ENCODE data around the gene PHB1. TPM values are rescaled to one million over a fixed set of nuclear protein-coding genes. Genes with fewer than 3 reads are reported as not detected.
A peak's percentile ranks its signal among the peaks of the same experiment; 100 is the strongest.
"Not testable (repeated sequence)": the region's sequence is repeated elsewhere in the genome, so short reads cannot be mapped to it uniquely, and the experiment has no call there.

PHB1 gene
- total RNA-seq, 1 experiment from 2014 or later = 413 TPM

DNA sequence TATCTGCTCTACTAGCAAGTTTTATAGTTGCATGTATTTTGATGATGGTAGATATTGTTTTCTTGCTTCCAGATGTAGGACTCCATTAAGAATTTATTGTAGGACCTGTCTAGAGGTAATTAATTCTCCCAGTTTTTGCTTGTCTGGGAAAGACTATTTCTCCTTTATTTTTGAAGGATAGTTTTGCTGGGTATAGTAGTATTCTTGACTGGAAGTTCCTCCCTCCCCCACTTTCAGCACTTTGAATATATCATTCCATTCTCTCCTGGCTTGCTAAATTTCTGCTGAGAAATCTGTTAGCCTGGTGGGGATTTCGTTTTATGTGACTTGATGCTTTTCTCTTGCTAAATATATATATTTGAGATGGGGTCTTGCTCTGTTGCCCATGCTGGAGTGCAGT lies 8.0 kb upstream of the PHB1 start:
- no peaks in the 10 kb centered on the region for H3K36me3 Mint-ChIP-seq (ENCODE audit: insufficient read depth, unreplicated experiment)
- H3K4me3 Mint-ChIP-seq (ENCODE audit: low read depth, unreplicated experiment) = no peak overlapping the region
- no TSS peak for BruUV-seq (replicated peaks)
- CTCF ChIA-PET = no interaction called here
- no peaks in the 10 kb centered on the region for H3K4me1 Mint-ChIP-seq (ENCODE audit: low read depth, unreplicated experiment)
- intact Hi-C loops (cut with micrococcal nuclease; ENCODE audit: unreplicated experiment) = no loop called here
- DNase-seq = no peak
- peaks cover 9% of the 10 kb centered on the region for H3K9me3 Mint-ChIP-seq (ENCODE audit: low read depth, unreplicated experiment)
- H3K27me3 Mint-ChIP-seq (ENCODE audit: unreplicated experiment) = peaks cover 38% of the 10 kb centered on the region
- no peak for TF ChIP-seq CTCF (IDR thresholded peaks at IDR 0.05; ENCODE audit: unreplicated experiment)
- H3K27ac Mint-ChIP-seq (ENCODE audit: unreplicated experiment) = no peak overlapping the region

GRCh38 chr17:49419761-49420160 lies 5.1 kb upstream of the PHB1 start:
- H3K4me3 Mint-ChIP-seq (ENCODE audit: low read depth, unreplicated experiment); H3K4me1 Mint-ChIP-seq (ENCODE audit: low read depth, unreplicated experiment); H3K9me3 Mint-ChIP-seq (ENCODE audit: low read depth, unreplicated experiment); intact Hi-C loops (cut with micrococcal nuclease; ENCODE audit: unreplicated experiment); DNase-seq; CTCF ChIA-PET; H3K27me3 Mint-ChIP-seq (ENCODE audit: unreplicated experiment); BruUV-seq (replicated peaks); H3K27ac Mint-ChIP-seq (ENCODE audit: unreplicated experiment): not testable (repeated sequence)
- peaks cover 10% of the 10 kb centered on the region for H3K36me3 Mint-ChIP-seq (ENCODE audit: insufficient read depth, unreplicated experiment)

- H3K9me3 Mint-ChIP-seq (ENCODE audit: low read depth, unreplicated experiment); H3K4me3 Mint-ChIP-seq (ENCODE audit: low read depth, unreplicated experiment); DNase-seq; BruUV-seq (replicated peaks); H3K4me1 Mint-ChIP-seq (ENCODE audit: low read depth, unreplicated experiment); CTCF ChIA-PET; H3K27ac Mint-ChIP-seq (ENCODE audit: unreplicated experiment); H3K27me3 Mint-ChIP-seq (ENCODE audit: unreplicated experiment); intact Hi-C loops (cut with micrococcal nuclease; ENCODE audit: unreplicated experiment): not testable (repeated sequence)
- peaks cover 17% of the 10 kb centered on the region for H3K36me3 Mint-ChIP-seq (ENCODE audit: insufficient read depth, unreplicated experiment)
These were observed 4.4 kb upstream of the PHB1 start for GRCh38 chr17:49418754-49419740.

GRCh38 chr17:49414271-49414621 lies 436 bp downstream of the PHB1 start:
- BruUV-seq (replicated peaks) = no TSS peak
- Mint-ChIP-seq H3K27me3 (ENCODE audit: unreplicated experiment) (no peaks in the 10 kb centered on the region), H3K9me3 (ENCODE audit: low read depth, unreplicated experiment) (no peaks in the 10 kb centered on the region), H3K27ac (ENCODE audit: unreplicated experiment) (peak overlapping the region; percentile 87), H3K4me3 (ENCODE audit: low read depth, unreplicated experiment) (peak overlapping the region; percentile 92), H3K36me3 (ENCODE audit: insufficient read depth, unreplicated experiment) (peaks cover 45% of the 10 kb centered on the region), H3K4me1 (ENCODE audit: low read depth, unreplicated experiment) (peaks cover 10% of the 10 kb centered on the region)
- DNase-seq = no peak
- intact Hi-C loops (cut with micrococcal nuclease; ENCODE audit: unreplicated experiment) = no loop called here
- no peak for TF ChIP-seq CTCF (IDR thresholded peaks at IDR 0.05; ENCODE audit: unreplicated experiment)
- CTCF ChIA-PET = interaction anchor here (0.5 to 1.5 kb wide), 15 partner anchors 14 to 335 kb away, joined by 3 to 13 read pairs (median 4); partner anchors contain the start of gene SLC35B1

- DNase-seq = no peak
- BruUV-seq (replicated peaks) = no TSS peak
- no peak for TF ChIP-seq CTCF (IDR thresholded peaks at IDR 0.05; ENCODE audit: unreplicated experiment)
- intact Hi-C loops (cut with micrococcal nuclease; ENCODE audit: unreplicated experiment) = loop anchor here (2.0 kb wide), 1 partner anchor 140 kb away; no protein-coding TSS in a partner anchor
- CTCF ChIA-PET = interaction anchor here (1.4 to 2.0 kb wide), 3 partner anchors 9 to 147 kb away, joined by 3 to 19 read pairs (median 4); no protein-coding TSS in a partner anchor
- Mint-ChIP-seq H3K9me3 (ENCODE audit: low read depth, unreplicated experiment) (no peaks in the 10 kb centered on the region), H3K36me3 (ENCODE audit: insufficient read depth, unreplicated experiment) (peaks cover 72% of the 10 kb centered on the region), H3K27me3 (ENCODE audit: unreplicated experiment) (no peaks in the 10 kb centered on the region), H3K27ac (ENCODE audit: unreplicated experiment) (no peak overlapping the region), H3K4me3 (ENCODE audit: low read depth, unreplicated experiment) (no peak overlapping the region), H3K4me1 (ENCODE audit: low read depth, unreplicated experiment) (peaks cover 19% of the 10 kb centered on the region)
These were observed 5.6 kb downstream of the PHB1 start for GRCh38 chr17:49409066-49409465.
